HG02943 (cell line): Measurements from ENCODE around the gene CNDP2.
A peak's percentile ranks its signal among the peaks of the same experiment; 100 is the strongest.

Experiments used
- ATAC-seq: cut with Tn5 transposase; IDR thresholded peaks from one replicate; pipeline ENCODE4 v1.9.1; 2021; ENCODE audit warnings: mild to moderate bottlenecking, low read depth, moderate library complexity; ENCODE audit not compliant: unreplicated experiment

Gene CNDP2

DNA sequence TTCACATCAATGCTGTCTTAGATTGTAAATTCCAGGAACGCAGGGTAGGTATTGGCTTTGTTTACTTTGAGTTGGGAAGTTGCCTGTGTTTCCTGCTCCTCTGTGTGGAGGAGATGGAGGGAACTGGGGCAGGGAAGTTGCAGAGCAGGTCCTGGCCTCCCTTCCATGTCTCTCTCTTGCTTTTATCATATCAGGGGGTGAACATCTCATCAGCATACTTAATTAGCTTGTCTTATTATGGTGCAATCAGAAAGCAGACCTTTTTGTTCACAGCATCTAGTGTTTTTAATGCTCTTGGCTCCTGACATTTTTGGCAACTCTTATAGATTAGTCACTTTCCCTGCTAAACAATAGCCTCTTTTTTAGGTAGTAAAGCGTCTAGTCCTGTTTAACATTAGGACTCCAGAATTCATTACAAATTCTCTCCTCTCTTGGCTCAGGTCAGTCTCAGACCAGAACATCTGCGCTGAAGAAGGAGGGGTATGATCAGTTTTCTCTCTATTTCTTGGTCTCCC is 27.6 kb upstream of the CNDP2 start:
- ATAC-seq: no peak

DNA sequence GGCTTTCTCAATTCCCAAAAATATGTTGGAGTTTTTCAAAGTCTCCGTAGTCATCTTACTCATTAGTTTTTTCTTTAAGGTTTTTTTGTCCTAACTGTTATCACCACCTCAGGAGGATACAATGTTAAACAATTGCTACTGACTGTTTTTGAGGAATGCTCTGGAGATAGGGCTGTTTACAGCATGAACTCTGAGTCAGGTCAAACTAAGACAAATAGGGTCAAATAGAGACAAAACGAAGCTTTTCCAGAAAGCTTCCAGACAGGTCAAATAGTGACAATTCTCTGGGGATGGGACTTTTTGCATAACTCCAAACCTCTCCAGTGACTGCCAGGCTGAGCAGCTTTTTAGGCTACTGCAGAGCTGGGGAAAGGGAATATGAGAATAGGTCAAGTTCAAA is 23.9 kb upstream of the CNDP2 start:
- ATAC-seq: no peak

DNA sequence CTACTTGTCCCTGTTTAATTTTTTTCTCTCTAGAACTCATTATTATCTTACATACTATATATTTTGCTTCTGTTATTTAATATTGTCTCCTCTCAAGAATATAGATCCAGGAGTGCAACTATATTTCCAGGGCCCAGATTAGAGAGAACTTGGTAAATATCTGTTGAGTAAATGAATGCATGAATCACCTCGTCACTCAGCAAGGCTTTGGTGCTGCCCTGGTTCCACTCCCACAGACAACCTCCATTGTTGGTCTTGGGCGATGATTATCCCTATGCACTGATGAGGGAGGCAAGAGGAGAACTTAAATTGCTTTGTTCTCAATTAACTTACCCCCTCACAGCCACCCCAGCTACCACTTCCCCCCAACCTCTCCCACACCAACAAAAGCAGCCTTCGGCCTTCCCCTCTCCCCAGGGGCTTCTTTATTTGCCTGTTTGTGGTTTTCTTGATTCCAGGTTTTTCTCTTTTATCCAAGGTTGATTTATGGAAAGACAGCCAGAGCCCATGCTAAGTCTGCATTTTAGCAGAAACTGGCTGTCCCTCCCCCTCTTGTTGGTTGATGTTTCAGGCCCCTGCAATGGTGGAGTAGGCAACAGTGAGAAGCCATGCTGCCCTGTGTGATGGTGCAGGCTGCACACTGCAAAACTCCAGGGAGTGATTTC is 22.1 kb upstream of the CNDP2 start:
- no peak for ATAC-seq

DNA sequence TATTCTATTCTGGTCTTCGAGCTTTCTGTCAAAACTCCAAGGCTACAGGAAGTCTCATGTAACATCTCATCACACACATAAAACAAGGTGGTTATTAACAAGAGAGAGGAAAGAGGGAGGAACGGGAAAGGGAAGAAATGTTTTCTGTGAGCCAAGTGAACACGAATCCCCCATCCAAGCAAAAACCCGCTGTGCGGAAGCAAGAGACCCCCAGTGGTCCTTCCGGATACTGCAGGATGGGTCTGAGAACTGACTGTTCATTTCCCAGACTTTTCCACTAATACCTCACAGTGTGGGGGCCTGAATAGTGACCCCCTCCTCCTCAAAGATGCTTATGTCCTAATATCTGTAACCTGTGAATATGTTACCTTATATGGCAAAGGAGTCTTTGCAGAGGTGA is 20.0 kb upstream of the CNDP2 start:
- no peak for ATAC-seq

DNA sequence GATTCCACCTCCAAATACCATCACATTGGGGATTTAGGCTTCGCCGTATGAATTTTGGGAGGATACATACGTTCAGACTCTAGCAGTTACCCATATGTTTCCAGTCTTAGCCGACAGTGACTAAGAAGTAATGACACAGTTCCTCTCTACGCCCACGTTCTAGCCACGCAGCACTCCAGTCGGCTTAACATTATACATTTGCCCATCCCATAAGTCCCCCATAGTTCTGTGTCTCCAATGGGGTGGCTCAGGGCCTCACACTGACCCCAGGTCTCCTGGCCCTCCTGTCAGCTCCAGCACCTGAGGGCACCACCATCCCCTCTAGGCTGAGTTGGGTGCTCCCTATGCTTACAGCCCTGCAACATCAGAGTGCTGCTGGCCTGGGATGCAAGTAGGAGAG is 18.4 kb upstream of the CNDP2 start:
- no peak for ATAC-seq

DNA sequence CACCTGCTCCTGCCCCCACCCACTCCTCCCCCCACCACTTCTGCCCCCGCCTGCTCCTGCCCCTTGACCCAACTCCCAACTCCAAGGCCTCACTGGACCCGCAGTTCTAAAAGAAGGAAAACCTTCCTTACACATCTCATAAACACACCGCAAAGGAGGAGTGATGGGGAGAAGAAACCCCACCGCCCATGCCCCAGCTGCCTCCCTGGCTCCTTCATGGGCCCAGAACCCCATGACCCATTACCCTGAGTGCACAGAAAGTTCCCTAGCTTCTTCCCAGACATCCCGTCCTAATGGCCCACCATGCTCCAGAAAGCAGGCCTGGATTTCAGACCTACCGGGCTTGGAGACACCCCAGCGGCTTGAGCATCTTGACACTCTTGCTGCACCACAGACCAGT is 17.8 kb upstream of the CNDP2 start:
- ATAC-seq: no peak

DNA sequence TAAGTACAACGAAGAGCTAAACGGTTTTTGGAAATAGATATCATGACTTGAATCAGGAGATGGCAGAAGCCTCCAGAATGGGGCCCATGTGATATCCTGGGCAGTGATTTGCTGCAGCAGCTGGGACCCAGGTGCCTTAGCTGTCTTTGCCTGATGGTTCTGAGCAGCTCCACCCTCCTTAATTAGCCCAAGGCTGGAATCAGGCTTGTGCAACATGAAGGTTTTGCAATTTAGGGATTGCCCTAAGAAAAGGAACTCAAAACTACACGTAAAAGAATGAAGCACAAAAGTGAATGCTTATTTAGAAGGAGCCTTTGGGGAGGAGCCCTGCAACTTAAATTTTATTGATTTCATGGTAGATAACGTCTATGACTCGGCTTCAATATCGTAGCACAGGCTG is 17.3 kb upstream of the CNDP2 start:
- no peak for ATAC-seq

DNA sequence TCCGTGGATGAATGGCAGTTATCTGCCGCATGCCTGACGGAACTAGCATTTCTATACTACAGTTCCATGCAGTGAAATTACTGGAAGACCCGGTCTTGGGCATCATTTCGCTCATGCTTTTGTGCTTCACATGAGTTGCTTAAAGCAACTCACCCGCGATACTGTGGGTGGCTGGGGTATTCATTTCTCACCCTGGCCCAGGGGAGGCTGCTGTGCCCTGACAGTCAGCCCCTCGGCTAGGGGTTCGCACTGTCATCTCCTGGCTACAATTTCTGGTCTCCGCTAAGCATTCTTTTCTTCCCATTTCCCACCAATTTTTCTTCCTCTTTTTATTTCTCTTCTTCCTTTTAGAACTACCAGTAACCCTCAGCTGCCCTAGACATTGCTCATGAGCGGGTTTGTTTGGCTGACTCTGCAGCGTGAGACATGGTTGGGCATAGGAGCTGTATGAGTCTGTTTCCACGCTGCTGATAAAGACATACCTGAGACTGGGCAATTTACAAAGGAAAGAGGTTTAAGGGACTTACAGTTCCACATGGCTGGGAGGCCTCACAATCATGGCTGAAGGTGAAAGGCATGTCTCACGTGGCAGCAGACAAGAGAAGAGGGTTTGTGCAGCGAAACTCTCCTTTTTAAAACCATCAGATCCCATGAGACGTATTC is 16.5 kb upstream of the CNDP2 start:
- no peak for ATAC-seq

DNA sequence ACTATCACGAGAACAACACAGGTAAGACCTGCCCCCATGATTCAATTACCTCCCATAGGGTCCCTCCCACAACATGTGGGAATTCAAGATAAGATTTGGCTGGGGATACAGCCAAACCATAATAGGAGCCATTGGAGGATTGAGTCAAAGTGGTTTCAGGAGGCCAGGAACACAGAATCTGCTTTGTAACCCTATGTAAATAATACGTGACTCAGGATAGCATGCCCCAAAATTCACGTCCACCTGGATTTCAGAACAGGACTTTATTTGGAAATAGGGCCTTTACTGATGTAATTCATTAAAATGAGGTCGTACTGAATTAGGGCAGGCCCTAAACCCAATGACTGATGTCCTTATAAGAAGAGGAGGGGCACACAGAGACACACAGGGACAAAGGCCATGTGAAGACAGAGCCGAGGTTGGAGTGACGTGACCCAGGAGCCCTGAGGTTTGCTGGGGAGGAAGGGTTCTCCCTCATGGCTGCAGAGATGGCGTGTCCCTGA is 16.0 kb upstream of the CNDP2 start:
- no peak for ATAC-seq

DNA sequence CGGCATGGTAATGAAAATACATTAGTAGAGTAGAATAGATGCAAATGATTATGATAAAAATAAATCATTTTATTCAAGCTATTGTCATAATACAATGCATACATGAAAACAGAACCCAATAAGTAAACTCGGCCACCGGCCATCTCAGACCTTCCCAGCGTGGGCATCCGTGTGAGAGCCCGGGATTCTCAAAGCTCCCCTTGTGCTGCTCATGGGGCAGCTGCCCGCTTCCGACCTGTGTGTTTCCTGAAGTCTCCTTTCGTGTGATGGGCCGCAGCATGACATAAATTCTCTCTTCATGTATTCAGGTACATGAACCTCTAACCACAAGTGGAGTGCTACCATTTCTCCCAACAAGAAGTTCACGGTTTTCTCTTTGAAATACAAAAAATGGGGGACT is 13.5 kb upstream of the CNDP2 start:
- no peak for ATAC-seq

DNA sequence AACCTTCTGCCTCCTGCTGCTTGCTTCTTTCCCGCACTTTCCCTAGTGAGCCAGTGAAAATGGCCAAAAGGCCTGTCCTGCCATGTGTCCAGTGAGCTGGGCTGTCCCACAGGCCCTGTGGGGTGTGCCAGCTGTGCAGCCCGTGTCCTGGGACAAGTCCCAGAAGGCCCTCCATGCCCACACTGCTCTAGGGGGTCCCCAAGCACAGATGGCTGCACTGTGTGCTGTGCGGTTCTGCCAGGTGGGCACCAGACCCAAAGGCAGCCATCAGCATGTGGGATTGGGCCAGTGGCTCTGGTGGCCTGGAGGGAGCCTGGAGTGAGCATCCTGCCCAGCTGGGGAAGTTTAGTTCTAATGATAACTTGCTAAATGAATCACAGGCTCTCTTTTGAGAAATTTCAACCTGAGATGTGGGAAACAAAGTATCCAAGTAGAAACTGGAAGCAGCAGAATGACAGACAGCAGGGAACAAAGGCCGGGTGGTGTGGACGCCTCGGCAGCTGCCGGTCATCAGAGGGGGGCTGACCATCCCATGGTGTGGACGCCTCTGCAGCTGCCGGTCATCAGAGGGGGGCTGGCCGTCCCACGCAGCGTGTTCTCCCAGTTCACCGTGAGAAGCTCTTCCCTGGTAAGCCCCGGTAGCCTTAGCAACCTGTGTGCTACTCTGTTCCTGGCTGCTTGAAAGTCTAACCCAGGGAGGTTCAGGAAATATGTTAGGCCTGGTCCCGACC is 9.9 kb upstream of the CNDP2 start:
- ATAC-seq: no peak

DNA sequence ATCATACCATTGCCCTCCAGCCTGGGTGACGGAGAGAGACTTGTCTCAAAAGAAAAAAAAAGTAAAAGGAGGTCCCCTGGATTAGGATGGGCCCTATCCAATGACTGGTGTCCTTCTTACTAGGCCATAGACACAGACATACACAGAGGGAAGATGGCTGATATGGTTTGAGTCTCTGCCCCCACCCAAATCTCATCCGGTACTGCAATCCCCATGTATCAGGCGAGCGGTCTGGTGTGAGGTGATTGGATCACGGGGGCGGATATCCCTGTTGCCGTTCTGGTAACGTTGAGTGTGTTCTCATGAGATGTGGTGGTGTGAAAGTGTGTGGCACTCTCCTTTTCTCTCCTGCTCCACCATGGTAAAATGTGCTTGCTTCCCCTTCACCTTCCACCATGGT is 7.8 kb upstream of the CNDP2 start:
- ATAC-seq: no peak

DNA sequence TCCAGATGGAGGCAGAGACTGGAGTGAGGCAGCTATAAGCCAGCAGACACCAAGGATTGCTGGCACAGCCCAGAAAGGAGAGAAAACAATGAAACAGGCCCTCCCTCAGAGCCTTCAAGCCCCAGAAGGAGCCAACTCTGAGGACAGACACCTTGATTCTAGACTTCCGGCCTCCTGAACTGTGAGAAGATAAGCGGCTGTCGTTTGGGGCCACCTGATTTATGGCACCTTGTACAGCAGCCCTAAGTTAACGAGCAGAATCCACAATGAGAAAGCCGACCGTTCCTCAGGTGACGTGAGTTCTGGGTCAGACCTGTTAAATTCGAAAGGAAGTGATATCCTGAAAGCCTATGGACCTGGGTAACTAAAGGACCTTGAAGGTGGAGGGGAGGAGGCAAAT is 7.3 kb upstream of the CNDP2 start:
- ATAC-seq: no peak

DNA sequence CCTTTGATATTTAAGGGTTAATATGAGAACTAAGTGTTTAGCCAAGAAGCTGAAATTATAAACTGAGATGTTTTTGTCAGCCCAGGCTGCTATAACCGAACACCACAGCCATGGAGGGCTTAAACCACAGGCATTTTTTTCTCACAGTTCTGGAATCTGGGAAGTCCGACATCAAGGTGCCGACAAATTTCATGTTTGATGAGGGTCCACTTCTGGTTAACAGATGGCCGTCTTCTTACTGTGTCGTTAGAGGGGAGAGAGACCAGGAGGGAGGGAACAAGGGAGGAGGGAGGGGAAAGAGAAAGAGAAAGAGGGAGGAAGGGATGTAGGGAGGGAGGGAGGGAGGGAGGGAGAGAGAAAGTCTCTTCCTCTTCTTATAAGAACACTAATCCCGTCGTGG is 6.5 kb upstream of the CNDP2 start:
- ATAC-seq: no peak

DNA sequence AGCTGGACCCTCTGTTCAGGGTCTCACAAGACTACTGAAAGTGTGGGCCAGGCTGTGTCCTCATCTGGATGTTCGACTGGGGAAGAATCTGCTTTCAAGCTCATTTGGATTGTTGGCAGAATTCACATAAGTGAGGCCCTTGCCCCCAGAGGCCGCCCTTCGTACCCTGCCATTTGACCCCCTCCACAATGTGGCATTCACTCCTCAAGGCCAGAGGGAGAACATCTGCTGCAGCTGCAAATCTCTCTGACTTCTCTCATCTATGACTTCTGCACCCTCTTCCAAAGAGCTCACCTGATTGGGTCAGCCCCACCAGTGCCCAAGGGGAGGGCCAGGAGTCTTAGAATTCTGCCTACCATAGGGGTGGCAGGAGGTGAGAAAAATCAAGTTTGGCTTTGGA is 3.9 kb upstream of the CNDP2 start:
- ATAC-seq: no peak

DNA sequence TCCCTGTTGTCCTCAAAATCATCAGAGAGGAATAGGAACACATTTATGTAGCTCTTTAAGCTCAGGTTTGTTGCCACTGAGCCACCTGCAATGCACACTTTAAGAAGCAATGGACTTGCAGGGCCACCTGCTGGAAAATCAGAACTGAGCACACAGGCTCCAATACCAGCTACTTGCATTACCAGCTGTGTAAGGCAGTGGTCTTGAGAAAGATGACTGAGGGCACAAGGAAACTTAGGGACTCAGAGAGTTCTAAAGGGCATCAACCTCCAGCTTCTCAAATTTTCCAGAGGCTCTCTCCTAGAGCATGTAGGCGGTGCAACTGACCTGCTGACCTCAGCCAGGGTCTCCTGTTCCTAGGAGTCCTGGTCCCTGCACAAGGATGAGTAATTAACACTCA is 2.5 kb upstream of the CNDP2 start:
- ATAC-seq: no peak

DNA sequence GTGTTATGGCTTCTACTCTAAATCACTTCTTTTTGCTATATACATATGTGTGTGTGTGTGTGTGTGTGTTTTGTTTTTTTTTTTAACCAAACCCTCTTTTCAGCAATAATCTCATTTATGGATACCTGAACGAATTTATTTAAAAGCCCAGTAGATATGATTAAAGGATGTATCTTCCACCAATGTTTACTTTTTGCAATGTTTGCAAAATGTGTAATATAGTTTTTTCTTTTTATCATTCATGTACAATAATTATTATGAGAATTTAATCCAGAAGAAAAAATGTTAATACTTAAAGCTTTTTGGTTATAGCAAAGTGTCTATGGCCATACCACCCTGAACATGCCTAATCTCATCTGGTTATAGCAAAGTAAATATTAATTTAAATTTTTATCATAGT is 1.6 kb upstream of the CNDP2 start:
- no peak for ATAC-seq

DNA sequence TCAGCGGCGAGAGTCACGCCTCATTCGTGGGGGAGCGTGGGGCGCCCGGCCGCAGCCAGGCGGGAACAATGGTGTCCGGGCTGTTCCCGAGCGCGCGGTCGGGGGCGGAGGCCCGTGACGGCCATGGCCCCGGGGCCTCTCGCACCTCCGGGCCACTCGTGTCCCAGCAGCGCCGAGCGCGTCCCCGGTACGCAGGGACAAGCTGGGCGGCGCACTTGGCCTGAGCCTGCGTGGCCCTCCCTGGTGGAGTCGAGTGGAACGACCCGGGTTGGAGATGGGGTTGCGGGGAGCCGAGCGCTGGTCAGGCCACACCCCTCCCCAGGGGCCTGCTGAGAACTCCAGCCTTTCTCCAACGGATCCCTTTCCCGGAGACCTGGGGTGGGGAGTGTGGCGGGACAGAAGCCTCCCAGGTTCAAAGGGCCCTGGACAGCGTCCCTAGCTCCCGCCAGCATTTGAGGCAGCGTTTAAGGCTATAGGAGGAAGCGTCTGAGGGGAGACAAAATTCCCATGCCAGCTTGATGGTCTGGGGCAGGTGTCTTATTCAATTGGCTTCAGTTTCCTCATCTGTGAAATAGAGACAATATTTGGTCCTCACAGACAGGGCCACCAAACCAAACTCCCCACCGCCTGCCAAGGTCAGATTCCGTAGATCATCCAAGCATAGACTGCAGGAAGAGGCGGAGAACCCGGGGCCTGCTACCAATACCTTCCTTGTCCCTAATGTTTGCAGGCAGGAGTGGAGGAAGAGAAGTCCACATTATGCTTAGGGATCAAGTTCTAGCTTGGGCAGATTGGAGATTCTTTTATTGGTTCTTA is 553 bp downstream of the CNDP2 start:
- ATAC-seq: peak; percentile 34

DNA sequence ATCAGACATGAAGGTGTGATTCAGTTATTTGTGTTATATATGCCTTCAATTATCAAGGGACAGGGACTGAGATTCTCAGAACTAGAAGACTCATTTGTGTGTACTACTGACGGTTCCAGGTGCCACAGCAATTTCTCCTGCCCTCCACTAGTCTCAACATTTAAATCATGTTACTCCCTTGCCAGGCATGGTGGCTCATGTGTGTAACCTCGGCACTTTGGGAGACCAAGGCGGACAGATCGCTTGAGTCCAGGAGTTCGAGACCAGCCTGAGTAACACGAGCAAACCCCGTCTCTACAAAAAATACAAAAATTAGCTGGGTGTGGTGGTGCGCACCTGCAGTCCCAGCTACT is 1.1 kb downstream of the CNDP2 start:
- ATAC-seq: no peak

DNA sequence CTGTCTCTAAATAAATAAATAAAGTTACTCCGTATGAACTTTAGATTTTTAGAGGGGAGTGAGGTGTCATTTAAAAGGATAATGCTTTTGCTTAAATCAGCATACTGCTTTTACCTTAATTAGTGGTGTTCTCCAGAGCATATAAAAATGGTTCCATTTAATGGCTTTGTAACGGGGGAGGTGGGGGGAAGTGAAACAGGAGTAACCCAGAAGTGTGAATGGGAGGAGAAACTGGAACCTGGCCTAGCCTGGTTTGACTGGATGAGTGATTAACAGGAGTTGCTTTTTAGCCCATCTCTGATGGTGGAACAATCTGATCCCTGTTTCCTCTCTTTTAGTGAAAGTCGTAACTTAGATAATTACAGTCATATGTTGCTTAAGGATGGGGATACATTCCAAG is 1.6 kb downstream of the CNDP2 start:
- no peak for ATAC-seq
